Endothelial cell of umbilical vein (primary cell): ENCODE results near the gene TPO. TPM values are rescaled to one million over a fixed set of nuclear protein-coding genes. Genes with fewer than 3 reads are reported as not detected.

Experiments used
- BruUV-seq: library from RNA; stranded (reverse); fragments of 400-500 nt; replicated peaks from 2 replicates; lab custom pipeline; 2021; lab: Mats Ljungman, UMichigan
- CTCF ChIA-PET: fragments of 300-600, 350-600 bp; sonication (Branson Sonifier 250); formaldehyde crosslinking; loops from one replicate; lab custom pipeline; 2021; ENCODE audit warnings: antibody characterized with exemption, inconsistent platforms; lab: Charles Lee
- POLR2A ChIA-PET: fragments of 300-600, 350-600 bp; sonication (Branson Sonifier 250); formaldehyde crosslinking; loops from one replicate; lab custom pipeline; 2021; ENCODE audit warnings: antibody characterized with exemption, inconsistent platforms; lab: Charles Lee
- DNase-seq: peaks from one replicate; pipeline ENCODE4 v3.0.0-alpha.2; 2011; ENCODE audit warnings: low read depth, low spot score
- FAIRE-seq: peaks from 2 replicates; lab custom pipeline; 2011; peaks lifted over from hg19 to GRCh38; lab: Jason Lieb, UNC
- H2AFZ ChIP-seq: 2 replicates; pipeline ENCODE4 v1.6.0; 2012; ENCODE audit warnings: low read depth, low read length, control low read depth, inconsistent platforms
- H3K27ac ChIP-seq: 2 replicates; pipeline ENCODE4 v1.5.1; 2011; ENCODE audit warnings: low read depth, mild to moderate bottlenecking, control low read depth, low read length, moderate library complexity; ENCODE audit not compliant: insufficient read depth
- H3K27me3 ChIP-seq, 2 experiments: 2 replicates each; pipeline versions ENCODE4 v1.6.0 to v1.6.1; 2011; ENCODE audit warnings: low read length in 2 of 2, mixed read lengths in 1 of 2; ENCODE audit not compliant: control insufficient read depth in 2 of 2, insufficient read depth in 2 of 2
- H3K36me3 ChIP-seq, 2 experiments: 2 replicates in 1 of 2; 3 replicates in 1 of 2; pipeline ENCODE4 v1.5.1; 2011; ENCODE audit warnings: low read length in 2 of 2, mild to moderate bottlenecking in 1 of 2, moderate library complexity in 1 of 2; ENCODE audit not compliant: control insufficient read depth in 2 of 2, insufficient read depth in 2 of 2; ENCODE audit errors: extremely low read depth in 1 of 2
- H3K4me1 ChIP-seq: 3 replicates; pipeline ENCODE4 v1.5.1; 2011; ENCODE audit warnings: mild to moderate bottlenecking, low read length; ENCODE audit not compliant: control insufficient read depth, insufficient read depth; ENCODE audit errors: extremely low read depth
- H3K4me2 ChIP-seq: 2 replicates; pipeline ENCODE4 v1.6.1; 2011; ENCODE audit warnings: low read length, control low read depth, mixed read lengths; ENCODE audit not compliant: insufficient read depth
- H3K4me3 ChIP-seq, 3 experiments: fragments of 200-600 bp in 1 of 3; sonication (generic), shearing (Covaris generic) in 1 of 3; replicated peaks in 1 of 3; 2 replicates each; pipeline ENCODE4 v1.5.1; 2011 to 2016; ENCODE audit warnings: control low read depth in 3 of 3, low read length in 3 of 3, mild to moderate bottlenecking in 2 of 3, inconsistent platforms in 1 of 3, low read depth in 1 of 3, moderate library complexity in 1 of 3; ENCODE audit not compliant: insufficient read depth in 1 of 3
- H3K79me2 ChIP-seq: 2 replicates; pipeline ENCODE4 v1.6.0; 2012; ENCODE audit warnings: low read length, inconsistent platforms; ENCODE audit not compliant: control insufficient read depth, insufficient read depth
- H3K9ac ChIP-seq: replicated peaks from 2 replicates; pipeline ENCODE3; 2011; ENCODE audit warnings: low read length, control low read depth; ENCODE audit not compliant: insufficient read depth; ENCODE audit errors: extremely low read depth
- H3K9me1 ChIP-seq: replicated peaks from 3 replicates; pipeline ENCODE4 v1.6.0; 2011; ENCODE audit warnings: mild to moderate bottlenecking, low read length; ENCODE audit not compliant: control insufficient read depth, insufficient read depth; ENCODE audit errors: extremely low read depth
- H3K9me3 ChIP-seq: replicated peaks from 2 replicates; pipeline ENCODE4 v1.5.1; 2012; ENCODE audit warnings: low read length, inconsistent platforms; ENCODE audit not compliant: control insufficient read depth, insufficient read depth
- H4K20me1 ChIP-seq: replicated peaks from 2 replicates; pipeline ENCODE3; 2011; ENCODE audit warnings: mild to moderate bottlenecking, low read length; ENCODE audit not compliant: control insufficient read depth, insufficient read depth; ENCODE audit errors: extremely low read depth
- CTCF ChIP-seq, 2 donors: IDR thresholded peaks; 1 replicate in 1 of 2; 2 replicates in 1 of 2; pipeline ENCODE4 v1.5.1; 2011; ENCODE audit warnings: low read length in 2 of 2, mild to moderate bottlenecking in 2 of 2, moderate library complexity in 2 of 2, control low read depth in 1 of 2, inconsistent platforms in 1 of 2, low read depth in 1 of 2; ENCODE audit not compliant: insufficient read depth in 1 of 2; ENCODE audit errors: extremely low read depth in 1 of 2
- EZH2 ChIP-seq: IDR thresholded peaks from 2 replicates; pipeline ENCODE4 v1.6.1; 2012; ENCODE audit warnings: borderline replicate concordance, low read depth, mild to moderate bottlenecking, moderate library complexity, low read length, inconsistent platforms; ENCODE audit not compliant: severe bottlenecking
- FOS ChIP-seq: IDR thresholded peaks from 2 replicates; pipeline ENCODE4 v1.6.1; 2011; ENCODE audit warnings: mild to moderate bottlenecking, low read length, moderate library complexity, borderline replicate concordance; ENCODE audit not compliant: insufficient read depth
- GATA2 ChIP-seq: IDR thresholded peaks from 2 replicates; pipeline ENCODE4 v1.7.0; 2011; ENCODE audit warnings: low read depth, mild to moderate bottlenecking, moderate library complexity, mixed read lengths, low read length; ENCODE audit not compliant: insufficient read length, insufficient read depth
- JUN ChIP-seq: IDR thresholded peaks from 2 replicates; pipeline ENCODE4 v1.6.1; 2011; ENCODE audit warnings: borderline replicate concordance, low read depth; ENCODE audit not compliant: insufficient read length, insufficient read depth
- MAX ChIP-seq: IDR thresholded peaks from 2 replicates; pipeline ENCODE4 v1.6.1; 2011; ENCODE audit not compliant: insufficient read depth, insufficient read length
- MYC ChIP-seq: IDR thresholded peaks from one replicate; pipeline ENCODE4 v1.6.1; 2011; ENCODE audit warnings: mild to moderate bottlenecking, low read depth, low read length
- POLR2A ChIP-seq: IDR thresholded peaks from 2 replicates; pipeline ENCODE4 v1.6.1; 2012; ENCODE audit warnings: low read depth, mild to moderate bottlenecking, control low read depth, low read length
- POLR2AphosphoS5 ChIP-seq: IDR thresholded peaks from 2 replicates; pipeline ENCODE4 v1.6.1; 2012; ENCODE audit warnings: low read depth, mild to moderate bottlenecking, control low read depth, low read length, moderate library complexity; ENCODE audit not compliant: insufficient read depth
- dilution Hi-C: fragments of 300-500 bp; cut with MboI; formaldehyde crosslinking; loops from one replicate; pipeline ENCODE4 v1.15.0; 2019; ENCODE audit warnings: low sequenced_read_pairs; ENCODE audit not compliant: extremely low pct_ligation_motif_present
- intact Hi-C: fragments of 100-400 bp; cut with micrococcal nuclease; formaldehyde crosslinking; loops from one replicate; pipeline ENCODE4 v1.10.0; 2022
- polyA plus RNA-seq, 4 experiments: library from polyadenylated mRNA; depleted of rRNA in 3 of 4; stranded (reverse) in 3 of 4; unstranded in 1 of 4; fragments of >200 nt; gene quantifications; 2 replicates each; pipeline versions ENCODE4 v1.2.1 to v1.2.3, GENCODE V29; 2011 to 2012; ENCODE audit warnings: missing spikeins in 1 of 4
- total RNA-seq: library from RNA; stranded (reverse); gene quantifications from 2 replicates; pipeline ENCODE4 v1.2.3, GENCODE V29; 2021

Gene TPO
- total and polyA plus RNA-seq, 2 donors (not counting 3 experiments of a cell fraction or from before 2014, with no cell fraction given) = not detected

- intact Hi-C loops (no loop called here), dilution Hi-C loops (no loop called here)
- DNase-seq (no peak), FAIRE-seq (no peak)
- Histone ChIP-seq H3K27ac (no peak overlapping the region), H3K27me3 (no peaks in the 10 kb centered on the region), H3K9ac (no peak overlapping the region), H3K4me2 (no peak overlapping the region), H3K4me1 (no peaks in the 10 kb centered on the region), H2AFZ (no peak overlapping the region), H3K4me3 (no peak overlapping the region), H3K9me1 (no peaks in the 10 kb centered on the region), H4K20me1 (no peaks in the 10 kb centered on the region), H3K36me3 (no peaks in the 10 kb centered on the region), H3K9me3 (no peaks in the 10 kb centered on the region), H3K79me2 (no peaks in the 10 kb centered on the region)
- POLR2A ChIA-PET = no interaction called here
- CTCF ChIA-PET = no interaction called here
- TF ChIP-seq CTCF (IDR thresholded peaks at IDR 0.05; ENCODE audit: extremely low read depth in 1 of 2, insufficient read depth in 1 of 2, low read depth in 1 of 2, low read length in 2 of 2) = no peak
- TF ChIP-seq FOS = no peak
- no peak for TF ChIP-seq MAX
- TF ChIP-seq GATA2 = no peak
- TF ChIP-seq POLR2A = no peak
- no peak for TF ChIP-seq JUN
- no peak for TF ChIP-seq EZH2
- TF ChIP-seq POLR2AphosphoS5 = no peak
- no peak for TF ChIP-seq MYC
- no TSS peak for BruUV-seq
Observed at GRCh38 chr2:1448009-1448408, 34.7 kb downstream of the TPO start.
